NCI-H2107 (cell line): ENCODE data around the gene TM4SF5.

ENCODE experiments used
- DNase-seq: peaks from one replicate; lab custom pipeline; 2025; lab: John Stamatoyannopoulos, UW

The TM4SF5 gene

DNA sequence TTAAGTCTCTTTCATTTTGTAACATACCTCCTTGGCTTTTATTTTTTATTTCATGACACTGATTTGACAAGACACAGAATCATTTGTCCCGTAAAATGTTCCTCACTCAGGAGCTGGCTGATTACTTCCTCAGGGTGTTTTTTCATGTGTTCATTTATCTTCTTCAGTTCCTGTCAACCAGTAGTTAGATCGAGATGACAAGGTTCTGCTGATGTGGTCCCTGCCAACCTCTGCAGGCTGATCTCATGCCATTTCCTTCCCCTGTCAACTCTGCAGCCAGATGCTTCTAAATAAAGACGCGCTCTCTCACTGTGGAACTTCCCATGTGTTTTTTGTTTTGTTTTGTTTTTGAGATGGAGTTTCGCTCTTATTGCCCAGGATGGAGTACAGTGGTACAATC, 23.8 kb upstream of the TM4SF5 start:
- DNase-seq = no peak

DNA sequence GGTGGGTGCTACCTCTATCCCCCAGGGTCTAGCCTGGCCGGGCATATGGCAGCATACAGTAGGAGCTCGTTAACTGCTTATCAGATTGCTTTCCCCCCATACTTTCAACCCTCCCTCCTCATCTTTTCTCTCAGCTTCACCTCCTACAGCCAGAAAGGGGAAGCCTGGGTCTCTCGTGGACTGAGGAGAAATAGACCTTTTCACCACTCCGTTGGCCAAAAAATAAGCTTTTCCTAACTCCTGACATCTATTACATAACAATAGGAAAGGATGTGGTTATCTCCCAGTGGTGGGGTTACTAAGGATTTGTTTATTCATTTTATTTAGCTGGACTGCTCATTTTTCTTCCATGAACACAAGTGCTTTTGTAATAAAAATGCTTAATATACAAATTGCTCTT, 23.0 kb upstream of the TM4SF5 start:
- DNase-seq = no peak

DNA sequence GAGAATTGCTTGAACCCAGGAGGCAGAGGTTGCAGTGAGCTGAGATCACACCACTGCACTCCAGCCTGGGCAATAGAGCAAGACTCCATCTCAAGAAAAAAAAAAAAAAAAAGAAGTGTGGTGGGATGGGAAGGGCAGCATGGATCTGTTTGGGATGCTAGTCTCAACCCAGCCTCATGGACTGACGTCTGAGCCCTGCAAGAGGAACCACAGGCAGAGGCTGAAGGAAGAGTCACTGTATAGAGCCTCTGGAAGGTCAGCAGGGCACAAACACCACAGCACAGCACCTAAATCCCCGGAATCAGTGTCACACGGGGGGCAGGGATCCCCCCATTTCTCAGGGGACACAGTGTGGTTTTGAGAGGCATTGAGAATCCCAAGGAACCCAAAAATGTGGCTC, 21.1 kb upstream of the TM4SF5 start:
- no peak for DNase-seq

DNA sequence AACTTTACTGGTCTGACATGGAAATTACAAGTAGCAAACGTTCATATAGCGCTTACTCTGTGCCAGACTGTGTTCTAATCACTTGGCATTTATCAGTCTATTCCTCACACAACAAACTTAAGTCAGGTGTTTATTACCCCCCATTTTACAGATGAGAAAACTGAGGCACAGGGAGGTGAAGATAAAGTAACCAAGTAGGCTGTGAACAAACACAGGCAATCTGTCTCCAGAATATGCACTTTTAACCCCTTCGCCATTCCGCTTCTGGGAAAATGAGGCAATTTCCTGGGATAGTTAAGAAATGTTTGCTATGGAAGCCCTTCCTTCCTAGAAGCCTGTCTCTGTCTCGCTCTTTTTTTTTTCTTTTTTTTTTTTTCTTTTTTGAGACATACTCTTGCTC, 19.8 kb upstream of the TM4SF5 start:
- no peak for DNase-seq

DNA sequence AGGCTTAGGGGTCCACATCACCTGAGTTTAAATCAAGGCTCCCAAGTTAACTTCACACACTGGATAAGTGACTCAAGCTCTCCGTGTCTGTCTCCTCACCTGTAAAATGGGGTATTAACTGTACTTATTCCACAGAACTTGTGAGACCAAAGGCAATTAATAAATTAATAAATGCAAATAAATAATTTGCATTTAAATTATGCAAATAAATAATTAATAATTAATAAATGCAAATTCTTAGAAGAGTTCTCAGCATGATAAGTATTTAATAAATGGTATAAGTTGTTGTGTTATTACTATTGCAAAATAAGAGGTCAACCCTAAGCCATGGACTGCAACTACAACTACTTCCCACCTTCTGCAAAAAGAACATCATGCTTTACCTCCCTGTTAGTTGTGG, 18.3 kb upstream of the TM4SF5 start:
- no peak for DNase-seq

DNA sequence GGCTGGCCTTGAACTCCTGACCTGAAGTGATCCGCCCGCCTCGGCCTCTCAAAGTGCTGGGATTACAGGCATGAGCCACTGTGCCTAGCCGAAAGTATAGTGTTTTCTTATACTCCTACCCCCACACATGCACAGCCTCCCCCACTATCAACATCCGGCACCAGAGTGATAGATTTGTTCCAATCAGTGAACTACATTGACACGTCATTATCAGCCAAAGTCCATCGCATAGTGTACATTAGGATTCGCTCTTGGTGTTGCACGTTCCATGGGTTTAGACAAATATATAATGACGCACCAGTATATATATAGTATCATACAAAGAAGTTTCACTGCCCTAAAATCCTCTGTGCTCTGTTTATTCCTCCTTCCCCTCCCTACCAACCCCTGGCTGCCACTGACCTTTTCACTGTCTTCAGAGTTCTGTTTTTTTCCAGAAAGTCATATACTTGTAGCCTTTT, 11.9 kb upstream of the TM4SF5 start:
- no peak for DNase-seq

DNA sequence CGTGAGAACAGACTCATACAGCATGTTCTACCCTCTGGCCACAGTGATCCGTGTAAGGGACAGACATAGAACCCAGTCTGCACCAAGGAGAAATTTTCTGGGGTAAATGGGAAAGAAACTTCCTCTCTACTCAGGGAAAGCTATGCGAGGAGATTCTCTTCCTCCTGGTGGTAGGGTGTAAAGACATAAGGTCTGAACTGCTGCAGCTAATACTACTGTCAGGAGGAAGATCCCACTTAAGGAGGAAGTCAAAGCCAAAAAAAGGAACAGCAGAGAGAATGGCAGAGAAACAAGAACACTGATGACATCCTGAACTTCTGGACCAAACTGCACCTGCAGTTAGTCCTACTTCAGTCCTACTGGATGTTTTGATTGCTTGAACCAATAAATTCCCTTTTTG, 7.1 kb upstream of the TM4SF5 start:
- DNase-seq = no peak

DNA sequence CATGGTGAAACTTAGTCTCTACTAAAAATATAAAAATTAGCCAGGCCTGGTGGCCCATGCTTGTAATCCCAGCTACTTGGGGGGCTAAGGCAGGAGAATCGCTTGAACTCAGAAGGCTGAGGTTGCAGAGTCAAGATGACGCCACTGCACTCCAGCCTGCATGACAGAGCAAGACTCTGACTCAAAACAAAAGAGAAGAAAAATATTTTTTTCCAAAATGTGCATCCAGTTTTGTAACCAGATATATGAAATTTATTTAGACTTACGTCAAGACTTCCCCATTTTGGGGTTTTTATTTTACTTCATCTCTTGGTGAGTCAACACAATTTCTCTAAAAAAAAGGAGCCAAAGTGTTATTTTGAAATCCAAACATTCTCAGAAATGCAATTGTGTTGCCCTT, 5.5 kb upstream of the TM4SF5 start:
- DNase-seq = no peak

DNA sequence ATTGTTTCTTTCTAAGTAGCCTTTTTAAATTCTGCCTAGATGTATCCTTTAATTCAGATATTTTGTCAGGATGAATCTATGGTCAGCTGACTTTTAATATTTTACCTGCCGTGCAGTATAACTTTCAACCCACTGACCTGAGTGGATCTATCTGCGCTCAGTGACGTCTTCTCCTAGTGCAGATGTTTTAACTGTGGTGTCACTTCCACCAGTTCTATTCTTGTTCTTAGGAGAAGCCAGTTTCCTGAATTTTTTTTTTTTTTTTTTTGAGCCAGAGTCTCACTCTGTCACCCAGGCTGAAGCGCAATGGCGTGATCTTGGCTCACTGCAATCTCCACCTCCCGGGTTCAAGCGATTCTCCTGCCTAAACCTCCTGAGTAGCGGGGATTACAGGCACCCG, 5.0 kb upstream of the TM4SF5 start:
- DNase-seq = no peak

DNA sequence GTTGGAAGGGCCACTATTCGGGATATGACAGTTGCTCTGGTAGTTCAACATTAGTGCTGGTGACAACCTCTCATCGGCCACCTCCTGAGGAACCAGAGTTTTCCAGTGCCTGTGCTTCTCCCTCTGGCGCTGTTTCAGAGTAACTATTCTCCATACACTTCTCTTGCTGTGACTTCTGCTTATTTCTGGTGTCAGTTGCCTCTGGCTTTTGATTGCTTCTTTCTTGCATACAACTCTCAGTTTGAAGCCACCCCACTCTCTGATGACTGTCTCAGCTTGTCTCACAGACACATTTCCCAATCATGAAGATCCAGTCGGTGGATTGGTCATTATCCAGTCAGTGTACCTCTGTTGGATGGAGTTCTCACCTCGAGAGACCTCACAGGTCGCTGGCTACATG, 3.4 kb upstream of the TM4SF5 start:
- no peak for DNase-seq

DNA sequence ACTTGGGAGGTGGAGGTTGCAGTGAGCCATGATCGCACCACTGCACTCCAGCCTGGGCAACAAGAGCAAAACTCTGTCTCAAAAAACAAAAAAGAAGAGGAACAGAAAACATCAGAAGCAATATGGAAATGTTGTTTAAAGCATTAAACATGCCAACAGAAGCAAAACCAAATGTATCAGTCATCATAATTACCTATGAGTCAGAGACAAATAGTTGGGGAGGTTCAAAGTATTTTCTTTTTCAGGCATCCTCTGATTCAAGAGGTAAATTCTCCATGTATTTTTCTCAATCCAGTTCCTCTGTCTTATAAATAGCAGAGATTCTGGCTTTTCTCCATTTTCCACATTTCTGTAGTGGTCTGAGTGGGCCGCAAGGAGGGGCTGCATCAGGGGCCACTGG, 2.1 kb upstream of the TM4SF5 start:
- no peak for DNase-seq

DNA sequence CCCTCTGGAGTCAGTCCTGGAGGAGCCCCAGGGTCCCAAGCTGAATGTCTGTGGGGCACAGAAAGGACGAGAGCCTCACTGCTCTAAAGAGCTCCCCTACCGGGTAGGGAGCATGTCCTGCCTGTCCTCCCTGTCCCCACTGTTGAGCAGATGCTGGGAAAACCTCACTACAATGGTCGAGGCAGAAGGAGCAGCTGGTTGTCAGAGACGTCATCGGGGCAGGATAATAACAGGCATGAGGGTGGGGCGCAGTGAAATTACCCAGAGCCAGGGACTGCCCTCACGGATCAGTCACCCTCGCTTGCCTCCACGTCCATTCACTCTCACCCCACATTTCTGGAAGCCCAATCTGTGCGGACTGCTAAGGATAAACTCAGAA, 538 bp downstream of the TM4SF5 start:
- DNase-seq = no peak

DNA sequence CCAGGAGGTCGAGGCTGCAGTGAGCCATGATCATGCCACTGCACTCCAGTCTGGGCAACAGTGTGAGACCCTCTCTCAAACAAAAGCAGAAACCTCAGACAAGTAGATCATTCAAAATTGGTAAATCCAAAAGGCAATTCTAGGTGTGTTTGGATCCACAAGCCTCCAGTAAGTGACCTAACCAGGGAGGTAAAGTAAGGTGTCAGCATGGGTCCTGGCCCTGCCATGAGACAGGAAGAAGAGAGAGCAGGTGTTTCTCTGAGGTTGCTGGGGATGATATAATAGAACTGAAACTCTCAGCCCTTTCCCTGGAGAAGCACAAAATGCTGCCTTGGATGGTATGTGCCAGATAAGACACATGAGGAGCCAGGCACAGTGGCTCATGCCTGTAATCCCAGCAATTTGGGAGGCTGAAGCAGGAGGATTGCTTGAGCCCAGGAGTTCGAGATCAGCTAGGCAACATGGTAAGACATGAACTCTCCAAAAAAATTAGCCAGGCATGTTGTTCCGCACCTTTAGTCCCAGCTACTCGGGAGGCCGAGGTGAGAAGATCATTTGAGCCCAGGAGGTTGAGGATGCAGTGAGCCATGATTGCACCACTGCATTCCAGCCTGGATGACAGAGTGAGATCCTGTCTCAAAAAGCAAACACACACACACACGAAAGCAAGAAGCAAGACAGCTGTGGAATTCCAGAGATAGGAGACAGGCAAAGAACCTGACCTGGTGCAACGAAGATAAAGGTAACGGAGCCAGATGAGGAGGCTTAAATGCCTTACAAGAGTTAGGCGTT, 6.5 kb downstream of the TM4SF5 start:
- DNase-seq = no peak

DNA sequence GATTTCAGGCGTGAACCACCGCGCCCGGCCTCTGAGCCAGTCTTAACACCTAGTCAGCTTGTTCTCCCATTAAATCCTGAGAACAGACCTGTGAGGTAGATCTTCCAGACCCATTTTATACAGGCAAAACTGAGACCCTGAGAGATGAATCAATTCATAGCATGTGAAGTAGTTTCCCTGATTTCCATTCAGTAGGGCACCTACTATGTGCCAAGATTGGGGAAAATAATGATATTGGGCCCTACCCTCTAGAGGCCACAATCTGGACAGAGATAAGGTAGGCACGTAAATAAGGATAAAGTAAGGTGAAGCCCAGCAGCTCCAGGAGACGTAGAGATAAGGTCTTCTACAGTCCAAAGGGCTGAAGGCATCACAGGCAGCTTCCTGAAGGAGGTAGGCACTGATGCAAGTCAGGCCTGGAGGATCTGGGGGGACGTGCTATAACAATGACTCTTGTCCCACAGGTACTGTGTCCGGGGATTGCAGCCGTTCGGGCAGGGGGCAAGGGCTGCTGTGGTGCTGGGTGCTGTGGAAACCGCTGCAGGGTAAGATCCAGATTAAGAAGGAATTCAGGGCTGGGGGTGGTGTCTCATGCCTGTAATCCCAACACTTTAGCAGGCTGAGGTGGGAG, 8.8 kb downstream of the TM4SF5 start:
- no peak for DNase-seq

DNA sequence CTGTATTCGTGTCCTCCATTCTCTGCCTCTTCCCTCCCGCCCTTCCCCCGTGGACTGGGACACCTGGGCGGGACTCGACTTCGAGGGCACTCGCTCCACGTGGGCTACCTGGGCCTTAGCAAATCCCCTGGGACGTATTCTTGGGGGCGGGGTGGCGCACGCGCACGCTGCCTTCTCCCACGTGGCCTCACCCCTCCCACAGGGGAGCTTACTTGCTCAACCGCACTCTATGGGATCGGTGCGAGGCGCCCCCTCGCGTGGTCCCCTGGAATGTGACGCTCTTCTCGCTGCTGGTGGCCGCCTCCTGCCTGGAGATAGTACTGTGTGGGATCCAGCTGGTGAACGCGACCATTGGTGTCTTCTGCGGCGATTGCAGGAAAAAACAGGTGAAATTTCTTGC, 11.0 kb downstream of the TM4SF5 start:
- DNase-seq = no peak

DNA sequence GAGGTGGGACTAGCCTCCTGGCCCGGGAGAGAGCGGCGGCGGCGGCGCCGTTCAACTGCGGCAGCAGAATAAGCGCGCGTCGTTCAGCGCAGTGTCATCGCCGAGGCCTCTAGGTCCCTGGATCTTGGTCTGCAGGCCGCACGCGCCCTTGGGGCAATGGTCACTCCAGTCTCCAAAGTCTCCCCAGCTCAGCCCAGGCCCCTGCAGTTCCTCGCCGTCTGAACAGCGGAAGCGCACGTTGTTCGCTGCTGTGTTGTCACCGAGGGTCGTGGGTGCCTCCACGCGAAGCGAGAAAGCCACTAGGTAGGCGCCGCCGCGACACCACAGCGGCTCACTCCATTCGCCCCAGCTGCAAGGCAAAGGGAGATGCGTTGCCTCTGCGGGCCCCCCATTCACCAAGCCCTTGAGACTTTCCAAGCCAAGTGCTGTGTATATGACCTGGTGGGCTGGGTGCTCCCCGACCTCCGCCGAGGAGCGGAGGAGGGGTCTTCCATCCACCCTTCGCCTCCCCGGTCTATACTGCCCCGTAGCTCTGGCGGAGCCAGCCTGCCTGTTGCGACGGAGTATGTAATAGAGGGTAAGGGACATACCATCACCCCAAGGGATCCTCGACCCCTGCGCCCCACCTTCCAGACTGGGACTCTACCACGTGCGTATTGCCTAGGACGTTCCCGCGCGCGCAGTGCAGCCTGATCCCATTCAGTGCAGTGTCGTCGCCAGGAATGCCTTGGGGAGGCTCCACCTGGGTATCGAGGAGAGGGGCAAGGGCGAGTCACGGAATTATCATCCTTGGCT, 13.8 kb downstream of the TM4SF5 start:
- DNase-seq = no peak

DNA sequence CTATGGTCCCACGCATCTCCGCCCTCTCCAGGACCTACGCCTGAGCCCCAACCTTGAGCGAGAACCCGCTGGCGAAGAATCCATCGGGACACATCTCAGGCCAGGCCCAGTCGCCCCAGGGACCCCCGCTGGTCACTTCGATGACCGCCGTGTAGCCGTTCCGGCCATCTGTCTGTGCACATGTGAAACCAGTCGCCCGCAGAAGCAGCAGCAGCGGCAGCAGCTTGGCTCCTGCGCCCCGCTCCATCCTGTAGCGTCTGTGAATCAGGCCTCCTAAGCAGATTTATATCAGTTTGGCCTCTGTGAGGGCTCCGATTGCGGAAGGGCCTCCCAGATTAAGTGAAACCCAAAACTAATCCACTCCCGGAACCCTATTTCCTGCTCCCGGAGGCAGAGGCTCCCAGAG, 14.4 kb downstream of the TM4SF5 start, which contains the start of gene VMO1:
VMO1 (minus strand) TSS at position 259 of the 406 bp plus-strand sequence; CDS start at position 247, 12 bp downstream.
- no peak for DNase-seq

DNA sequence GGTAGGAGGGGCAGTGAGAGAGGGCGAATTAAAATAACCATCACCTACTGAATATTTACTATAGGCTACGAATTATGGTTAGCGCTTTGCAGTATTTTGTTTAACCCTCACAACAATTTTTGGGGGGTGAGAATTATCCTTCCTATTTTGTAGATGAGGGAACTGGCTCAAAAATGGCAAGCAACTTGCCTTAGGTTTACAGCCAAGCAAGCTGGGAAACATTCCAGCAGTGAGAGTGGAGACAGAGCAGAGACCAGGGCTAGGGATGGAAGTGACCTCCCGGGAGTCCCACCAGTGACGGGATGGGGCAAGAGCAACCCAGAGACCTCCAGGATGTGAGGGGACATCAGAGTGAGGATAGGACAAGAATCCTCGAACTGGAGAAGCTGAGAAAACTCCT, 14.8 kb downstream of the TM4SF5 start:
- DNase-seq = no peak

DNA sequence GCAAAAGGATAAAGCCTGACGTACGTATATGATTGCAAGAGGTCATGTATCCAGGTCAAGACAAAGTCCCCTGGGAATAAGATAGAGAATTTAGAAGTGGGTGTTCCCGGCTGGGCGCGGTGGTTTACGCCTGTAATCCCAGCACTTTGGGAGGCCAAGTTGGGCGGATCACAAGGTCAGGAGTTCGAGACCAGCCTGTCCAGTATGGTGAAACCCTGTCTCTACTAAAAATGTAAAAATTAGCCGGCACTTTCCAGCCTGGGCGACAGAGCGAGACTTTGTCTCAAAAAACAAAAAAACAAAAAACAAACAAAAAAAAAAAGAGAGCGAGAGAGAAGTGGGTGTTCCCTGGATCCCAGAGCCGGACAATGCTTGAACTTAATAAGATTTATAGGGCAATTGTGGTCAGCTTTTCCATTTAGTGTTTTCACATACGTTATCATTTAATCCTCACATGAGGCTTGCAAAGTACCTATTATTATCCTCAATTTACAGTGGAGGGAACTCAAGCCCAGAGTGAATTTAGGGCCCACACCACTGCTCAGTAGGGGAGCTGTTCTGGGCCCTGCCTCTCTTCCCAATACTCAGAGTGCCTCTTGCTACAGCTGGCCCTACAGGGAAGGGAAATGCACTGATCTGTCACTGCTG, 16.6 kb downstream of the TM4SF5 start:
- DNase-seq = no peak

DNA sequence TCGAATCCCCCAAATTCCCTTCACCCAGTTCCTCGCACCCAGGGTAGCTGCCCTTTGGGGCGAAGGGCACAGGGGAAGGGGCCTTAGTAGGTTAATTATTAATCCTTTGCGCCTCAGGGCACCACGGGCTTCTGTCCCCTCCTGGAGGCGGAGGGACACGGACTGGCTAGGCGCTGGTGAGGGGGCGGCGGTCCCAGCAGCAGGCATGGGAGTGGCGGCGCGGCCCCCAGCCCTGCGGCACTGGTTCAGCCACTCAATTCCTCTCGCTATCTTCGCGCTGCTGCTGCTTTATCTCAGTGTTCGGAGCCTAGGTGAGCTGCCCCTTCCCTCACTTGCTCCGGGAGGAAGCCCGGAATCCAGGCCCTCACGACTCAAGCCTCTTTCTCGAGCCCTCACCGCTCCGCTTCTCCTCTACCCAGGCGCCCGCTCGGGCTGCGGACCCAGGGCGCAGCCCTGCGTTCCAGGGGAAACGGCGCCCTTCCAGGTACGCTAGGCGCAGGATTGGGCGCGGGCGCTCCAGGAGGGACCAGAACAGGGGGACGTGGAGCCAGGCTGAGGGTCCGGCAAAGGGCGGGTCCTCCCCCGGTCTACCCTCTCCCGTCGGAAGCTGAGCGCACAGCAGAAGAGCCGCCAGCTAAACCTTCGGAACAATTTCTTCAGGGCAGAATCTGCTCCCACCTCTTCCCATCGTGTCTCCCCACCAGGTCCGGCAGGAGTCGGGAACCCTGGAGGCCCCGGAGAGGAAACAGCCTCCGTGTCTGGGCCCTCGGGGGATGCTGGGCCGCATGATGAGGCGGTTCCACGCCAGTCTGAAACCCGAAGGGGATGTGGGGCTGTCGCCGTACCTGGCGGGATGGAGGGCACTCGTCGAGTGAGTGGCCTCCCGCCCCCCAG, 17.4 kb downstream of the TM4SF5 start, which contains the start of gene GLTPD2:
GLTPD2 (plus strand) TSS at position 158 of the 894 bp plus-strand sequence; CDS start at position 206, 48 bp downstream.
- no peak for DNase-seq

DNA sequence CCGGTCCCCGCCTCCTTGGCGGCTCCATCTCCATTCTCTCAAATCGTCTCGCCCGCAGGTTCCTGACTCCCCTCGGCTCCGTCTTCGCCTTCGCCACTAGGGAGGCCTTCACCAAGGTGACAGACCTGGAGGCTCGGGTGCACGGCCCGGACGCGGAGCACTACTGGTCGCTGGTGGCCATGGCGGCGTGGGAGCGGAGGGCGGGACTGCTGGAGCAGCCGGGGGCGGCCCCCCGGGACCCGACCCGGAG, 17.9 kb downstream of the TM4SF5 start:
- no peak for DNase-seq
